Activated CD4-positive, alpha-beta T cell treated with anti-CD3 and anti-CD28 coated beads, Interleukin-2, amount 10 ng/mL, durations not matched to agents 24 days and 14 days (primary cell): ENCODE data around the gene CLCN1. TPM values are rescaled to one million over a fixed set of nuclear protein-coding genes. Genes with fewer than 3 reads are reported as not detected.
"Not testable (repeated sequence)": the region's sequence is repeated elsewhere in the genome, so short reads cannot be mapped to it uniquely, and the experiment has no call there.

Source experiments
- DNase-seq: peaks from one replicate; pipeline ENCODE4 v3.0.0; 2022
- H3K27ac Mint-ChIP-seq: one replicate; pipeline ENCODE4 v1.8.0; 2022; ENCODE audit warnings: mild to moderate bottlenecking, mixed read lengths
- H3K27me3 Mint-ChIP-seq: one replicate; pipeline ENCODE4 v1.8.0; 2022; ENCODE audit warnings: mixed read lengths
- H3K36me3 Mint-ChIP-seq: one replicate; pipeline ENCODE4 v1.8.0; 2022; ENCODE audit warnings: low read depth, mild to moderate bottlenecking, mixed read lengths
- H3K4me1 Mint-ChIP-seq: one replicate; pipeline ENCODE4 v1.8.0; 2021; ENCODE audit warnings: mixed read lengths
- H3K4me3 Mint-ChIP-seq: one replicate; pipeline ENCODE4 v1.8.0; 2022; ENCODE audit warnings: mild to moderate bottlenecking, moderate library complexity, mixed read lengths
- H3K9me3 Mint-ChIP-seq: one replicate; pipeline ENCODE4 v1.8.0; 2021; ENCODE audit warnings: mixed read lengths
- intact Hi-C: fragments of 100-400 bp; cut with micrococcal nuclease; formaldehyde crosslinking; loops from one replicate; pipeline ENCODE4 v1.15.1; 2023
- total RNA-seq: library from RNA; stranded (reverse); gene quantifications from 2 replicates; pipeline ENCODE4 v1.2.3, GENCODE V29; 2022

CLCN1 gene
- total RNA-seq, 1 donor from 2014 or later: not detected

DNA sequence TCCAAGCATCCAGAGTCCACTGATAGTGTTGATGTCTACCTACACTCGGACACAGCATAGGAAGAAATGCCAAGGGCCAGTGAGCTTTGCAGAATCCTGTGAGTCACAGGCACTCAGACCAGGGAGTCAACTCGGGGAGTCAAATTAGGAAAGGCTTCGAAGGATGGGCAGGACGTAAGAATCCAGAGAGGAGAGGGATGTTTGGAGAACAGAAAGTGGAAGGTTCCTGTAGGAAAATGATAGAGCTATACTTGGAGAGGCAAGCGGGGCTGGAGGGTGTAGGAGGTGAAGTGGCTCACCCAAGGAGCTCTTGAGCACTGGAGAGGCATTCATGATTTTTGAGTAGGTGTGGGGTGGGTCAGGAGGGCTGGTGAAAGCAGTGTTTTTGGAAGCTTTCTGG is 68.2 kb downstream of the CLCN1 start:
- H3K9me3 Mint-ChIP-seq: no peaks in the 10 kb centered on the region

DNA sequence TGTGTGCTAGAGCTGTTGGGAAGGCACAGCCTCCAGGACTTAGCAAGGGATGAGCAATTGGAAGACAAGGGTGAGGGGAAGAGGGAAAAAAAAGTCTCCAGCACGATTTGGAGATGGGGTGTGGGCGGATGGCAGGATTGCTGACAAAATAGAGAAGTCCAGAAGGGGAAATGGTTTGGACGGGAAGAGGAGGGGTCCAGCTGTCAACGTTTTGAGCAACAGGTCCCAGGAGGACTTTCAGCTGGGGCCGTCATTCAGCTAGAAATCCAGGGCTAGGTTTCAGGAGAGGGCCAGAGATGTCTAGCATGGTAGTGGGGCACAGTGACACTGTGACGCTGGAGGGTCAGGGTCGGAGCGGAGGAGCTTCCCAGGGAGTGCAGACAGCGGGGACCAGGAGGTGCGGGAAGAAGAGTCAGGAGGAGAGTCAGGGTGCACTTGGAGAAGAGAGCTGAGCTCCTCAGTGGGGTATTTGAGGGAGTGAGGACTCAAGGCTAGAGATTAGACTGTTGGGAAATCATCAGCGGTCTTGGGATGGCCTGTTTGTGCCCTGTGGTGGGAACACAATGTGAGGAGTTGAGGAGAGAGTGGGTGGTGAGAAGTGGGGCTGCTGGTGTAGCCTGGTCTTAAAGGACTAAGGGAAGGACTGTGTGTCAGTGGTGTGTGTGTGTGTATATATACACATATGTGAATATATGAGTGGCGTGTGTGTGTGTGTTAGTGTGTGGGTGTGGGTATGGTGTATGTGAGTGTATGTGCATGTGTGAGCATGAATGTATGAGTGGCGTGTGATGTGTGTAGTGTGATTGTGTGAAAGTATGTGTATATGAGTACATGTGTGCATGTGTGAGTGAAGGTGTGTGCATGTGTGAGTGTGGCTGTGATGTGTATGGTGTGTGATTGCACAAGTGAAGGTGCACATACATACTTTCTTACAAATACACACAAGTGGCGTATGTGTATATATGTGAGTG is 69.0 kb downstream of the CLCN1 start:
- H3K9me3 Mint-ChIP-seq: no peaks in the 10 kb centered on the region
- no peak overlapping the region for H3K4me3 Mint-ChIP-seq
- no peak for DNase-seq
- no peaks in the 10 kb centered on the region for H3K27me3 Mint-ChIP-seq
- intact Hi-C loops: loop anchor here (5.0 kb wide), 1 partner anchor 38 kb away; no protein-coding TSS in a partner anchor
- H3K36me3 Mint-ChIP-seq: peaks cover 19% of the 10 kb centered on the region
- no peak overlapping the region for H3K27ac Mint-ChIP-seq
- peaks cover 22% of the 10 kb centered on the region for H3K4me1 Mint-ChIP-seq

More for the DNA sequence above, 68.2 kb downstream of the CLCN1 start:
- no peak overlapping the region for H3K27ac Mint-ChIP-seq
- intact Hi-C loops: loop anchor here (5.0 kb wide), 1 partner anchor 37 kb away; no protein-coding TSS in a partner anchor
- peaks cover 22% of the 10 kb centered on the region for H3K4me1 Mint-ChIP-seq
- peaks cover 11% of the 10 kb centered on the region for H3K36me3 Mint-ChIP-seq
- DNase-seq: no peak
- H3K4me3 Mint-ChIP-seq: no peak overlapping the region
- no peaks in the 10 kb centered on the region for H3K27me3 Mint-ChIP-seq

DNA sequence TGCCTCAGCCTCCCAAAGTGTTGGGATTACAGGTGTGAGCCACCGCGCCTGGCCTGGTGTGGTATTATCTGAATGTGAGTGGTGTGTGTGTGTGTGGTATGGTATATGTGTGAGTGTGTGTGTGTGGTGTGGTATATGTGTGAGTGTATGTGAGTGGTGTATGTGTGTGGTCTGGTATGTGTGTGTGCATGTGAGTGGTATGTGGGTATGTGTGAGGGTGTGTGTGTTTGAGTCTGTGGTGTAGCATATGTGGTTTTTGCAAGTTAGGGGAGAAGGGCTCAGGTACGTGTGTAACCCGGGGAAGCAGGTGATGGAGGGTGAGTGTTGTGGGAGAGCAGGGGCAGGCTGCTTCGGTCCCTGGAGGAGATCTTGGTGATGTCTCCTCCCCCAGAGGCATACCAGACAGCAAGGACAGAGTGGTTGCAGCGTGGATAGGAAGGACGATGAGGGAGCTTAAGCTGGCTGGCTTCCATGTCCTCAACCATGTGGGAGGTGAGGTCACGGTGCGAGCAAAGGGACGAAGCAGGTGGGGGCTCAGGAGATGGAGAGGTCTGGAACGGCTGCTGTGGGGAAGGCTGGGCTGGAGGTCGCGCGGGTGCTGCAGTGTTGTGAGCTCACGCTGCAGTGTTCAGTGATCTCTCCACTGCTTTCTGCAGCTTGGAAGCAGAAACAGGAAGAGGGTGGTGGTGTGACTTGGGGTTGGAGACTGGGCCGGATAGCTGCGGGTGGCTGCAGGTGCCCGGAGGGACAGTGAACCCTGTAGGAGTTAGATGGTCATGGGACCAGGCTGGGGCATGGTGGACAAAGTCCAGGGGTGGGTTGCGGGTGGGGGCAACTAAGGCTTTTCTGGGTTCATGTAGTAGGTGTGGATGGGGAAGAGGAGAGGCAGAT is 70.2 kb downstream of the CLCN1 start:
- Mint-ChIP-seq H3K4me1 (peaks cover 23% of the 10 kb centered on the region), H3K36me3 (peaks cover 25% of the 10 kb centered on the region), H3K9me3 (no peaks in the 10 kb centered on the region), H3K27me3 (no peaks in the 10 kb centered on the region), H3K27ac (no peak overlapping the region), H3K4me3 (no peak overlapping the region)
- intact Hi-C loops: no loop called here
- peak; percentile 85 for DNase-seq

DNA sequence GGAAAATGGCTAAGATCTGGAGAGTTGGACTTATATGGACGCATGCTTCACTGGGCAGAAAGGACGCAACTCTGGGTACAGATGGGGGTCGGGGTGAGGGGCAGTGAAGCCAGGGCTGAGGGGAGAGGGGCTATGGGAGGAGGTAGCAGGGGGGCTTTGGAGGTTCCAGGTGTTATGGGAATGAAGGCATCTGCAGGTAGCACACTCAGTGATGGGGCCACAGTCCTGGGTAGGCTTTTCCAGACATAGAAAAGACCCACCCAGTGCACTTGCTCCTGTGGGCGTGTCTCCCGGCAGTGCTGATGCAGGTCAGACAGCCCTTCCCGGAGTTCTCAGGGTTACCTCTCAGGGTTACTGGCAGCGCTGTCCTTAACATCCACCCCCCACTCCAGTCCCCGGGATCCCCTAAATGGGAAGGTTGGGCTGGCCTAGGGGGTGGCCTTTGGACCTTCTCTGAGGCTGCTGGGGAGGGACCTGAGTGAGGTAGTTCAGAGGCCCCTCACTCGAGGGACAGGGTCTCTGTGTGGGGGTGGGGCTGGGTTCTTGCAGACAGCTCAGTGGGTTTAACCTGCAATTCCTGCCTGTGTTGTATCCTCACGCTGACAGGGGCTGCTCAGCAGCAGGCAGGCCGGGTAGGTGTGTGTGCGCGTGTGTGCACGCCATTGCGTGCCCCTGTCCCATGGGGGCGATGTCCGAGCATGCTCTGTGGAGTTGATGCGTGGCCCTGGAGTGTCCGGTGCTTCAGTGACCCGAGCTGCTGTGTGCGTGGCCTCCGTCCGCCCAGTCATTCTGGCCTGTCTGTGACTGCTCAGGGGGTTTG is 71.5 kb downstream of the CLCN1 start:
- intact Hi-C loops: no loop called here
- peaks cover 23% of the 10 kb centered on the region for H3K4me1 Mint-ChIP-seq
- H3K9me3 Mint-ChIP-seq: no peaks in the 10 kb centered on the region
- H3K27me3 Mint-ChIP-seq: no peaks in the 10 kb centered on the region
- peaks cover 32% of the 10 kb centered on the region for H3K36me3 Mint-ChIP-seq
- no peak for DNase-seq
- no peak overlapping the region for H3K4me3 Mint-ChIP-seq
- H3K27ac Mint-ChIP-seq: no peak overlapping the region

DNA sequence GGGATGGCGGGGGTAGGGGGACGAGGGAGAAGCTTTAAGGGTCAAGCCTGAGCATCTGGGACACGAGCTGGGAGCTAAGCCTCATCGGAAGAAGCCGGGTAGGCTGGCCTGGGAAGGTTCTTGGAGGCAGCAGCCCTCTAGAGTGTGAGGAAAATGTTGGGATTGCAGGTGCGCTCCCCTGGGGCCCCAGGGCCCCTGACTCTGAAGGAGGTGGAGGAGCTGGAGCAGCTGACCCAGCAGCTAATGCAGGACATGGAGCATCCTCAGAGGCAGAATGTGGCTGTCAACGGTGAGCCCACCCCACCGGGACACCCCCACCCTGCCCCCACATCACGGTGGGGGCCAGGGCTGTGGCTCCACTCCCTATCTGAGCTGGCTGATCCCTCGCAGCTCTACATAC is 72.1 kb downstream of the CLCN1 start:
- intact Hi-C loops: no loop called here
- DNase-seq: no peak

DNA sequence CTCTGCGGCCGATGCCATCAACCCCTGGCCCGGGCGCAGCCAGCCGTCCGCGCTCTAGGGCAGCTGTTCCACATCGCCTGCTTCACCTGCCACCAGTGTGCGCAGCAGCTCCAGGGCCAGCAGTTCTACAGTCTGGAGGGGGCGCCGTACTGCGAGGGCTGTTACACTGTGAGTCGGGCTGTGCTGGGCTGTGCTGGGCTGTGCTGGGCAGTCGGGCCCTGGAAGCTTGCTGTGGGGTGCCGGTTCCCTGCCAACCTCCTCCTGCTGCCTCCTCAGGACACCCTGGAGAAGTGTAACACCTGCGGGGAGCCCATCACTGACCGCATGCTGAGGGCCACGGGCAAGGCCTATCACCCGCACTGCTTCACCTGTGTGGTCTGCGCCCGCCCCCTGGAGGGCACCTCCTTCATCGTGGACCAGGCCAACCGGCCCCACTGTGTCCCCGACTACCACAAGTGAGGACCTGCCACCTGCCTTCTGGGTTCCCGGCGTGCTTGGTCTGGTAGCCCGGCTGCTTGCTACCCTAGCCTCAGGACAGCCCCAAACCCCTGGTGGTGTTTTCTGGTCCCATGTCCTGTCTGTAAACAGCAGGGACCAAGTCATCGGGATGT is 72.7 kb downstream of the CLCN1 start:
- Mint-ChIP-seq H3K27ac (no peak overlapping the region), H3K36me3 (peaks cover 32% of the 10 kb centered on the region), H3K9me3 (no peaks in the 10 kb centered on the region), H3K27me3 (no peaks in the 10 kb centered on the region), H3K4me3 (no peak overlapping the region), H3K4me1 (peaks cover 13% of the 10 kb centered on the region)
- DNase-seq: no peak
- intact Hi-C loops: no loop called here

More for the DNA sequence above, 72.1 kb downstream of the CLCN1 start:
- Mint-ChIP-seq H3K9me3 (no peaks in the 10 kb centered on the region), H3K4me1 (peaks cover 16% of the 10 kb centered on the region), H3K27me3 (no peaks in the 10 kb centered on the region), H3K4me3 (no peak overlapping the region), H3K27ac (no peak overlapping the region), H3K36me3 (peaks cover 32% of the 10 kb centered on the region)

DNA sequence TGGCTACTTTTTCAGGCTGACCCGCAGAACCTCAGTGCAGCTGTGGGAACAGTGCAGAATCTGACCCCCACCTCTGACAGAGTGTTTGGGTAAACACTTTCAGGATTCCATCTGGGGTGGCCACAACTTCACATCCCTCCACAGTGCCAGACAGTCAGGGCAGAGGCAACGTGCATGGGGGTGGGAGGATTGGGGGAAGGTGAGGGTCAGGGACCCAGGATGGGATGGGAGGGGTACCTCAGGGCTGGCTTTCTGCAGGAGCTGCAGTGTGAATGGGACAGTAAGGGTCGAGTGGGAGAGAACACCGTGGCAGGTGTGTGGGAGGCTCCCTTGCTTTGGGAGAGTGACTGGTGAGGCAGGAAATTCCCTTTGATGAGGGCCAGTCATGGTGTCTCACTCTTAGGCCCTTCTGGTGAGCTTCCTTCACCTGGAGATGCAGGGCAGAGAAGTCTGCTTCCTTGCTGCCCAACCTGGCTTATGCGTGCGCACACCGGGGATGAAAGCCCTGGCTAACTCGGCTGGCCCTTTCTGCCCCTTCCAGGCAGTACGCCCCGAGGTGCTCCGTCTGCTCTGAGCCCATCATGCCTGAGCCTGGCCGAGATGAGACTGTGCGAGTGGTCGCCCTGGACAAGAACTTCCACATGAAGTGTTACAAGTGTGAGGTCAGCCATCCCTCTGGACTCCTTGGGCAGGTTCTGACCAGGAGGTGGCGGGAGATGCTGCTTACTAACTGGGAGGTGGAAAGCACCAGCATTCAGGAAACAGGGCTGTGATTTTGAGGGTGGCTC is 73.6 kb downstream of the CLCN1 start:
- no peak for DNase-seq
- peak overlapping the region; percentile 31 for H3K27ac Mint-ChIP-seq
- H3K4me1 Mint-ChIP-seq: peaks cover 16% of the 10 kb centered on the region
- intact Hi-C loops: no loop called here
- no peaks in the 10 kb centered on the region for H3K27me3 Mint-ChIP-seq
- H3K4me3 Mint-ChIP-seq: no peak overlapping the region
- H3K9me3 Mint-ChIP-seq: no peaks in the 10 kb centered on the region
- H3K36me3 Mint-ChIP-seq: peaks cover 34% of the 10 kb centered on the region

DNA sequence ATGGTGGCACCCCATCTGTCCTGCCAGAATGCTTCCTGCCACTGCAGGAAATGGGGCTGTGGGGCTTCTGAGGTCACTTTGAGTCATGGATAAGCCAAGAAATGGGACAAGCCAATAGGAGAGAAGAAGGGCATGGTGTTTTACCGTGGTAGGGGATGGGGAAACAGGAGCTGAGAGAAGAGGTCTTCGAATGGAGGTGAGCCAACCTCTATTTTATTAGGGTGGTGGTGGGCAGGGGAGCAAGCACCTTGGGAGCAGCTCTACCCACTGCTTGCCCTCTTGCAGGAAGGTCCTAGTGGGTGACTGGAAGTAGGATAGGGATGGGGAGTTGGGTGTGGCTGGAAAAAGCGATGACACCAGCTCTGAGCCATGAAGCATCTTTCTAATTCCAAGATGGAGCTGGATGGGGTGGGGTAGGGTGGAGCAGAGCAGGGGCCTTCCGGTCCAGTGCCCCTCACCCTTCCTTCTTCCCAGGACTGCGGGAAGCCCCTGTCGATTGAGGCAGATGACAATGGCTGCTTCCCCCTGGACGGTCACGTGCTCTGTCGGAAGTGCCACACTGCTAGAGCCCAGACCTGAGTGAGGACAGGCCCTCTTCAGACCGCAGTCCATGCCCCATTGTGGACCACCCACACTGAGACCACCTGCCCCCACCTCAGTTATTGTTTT is 74.3 kb downstream of the CLCN1 start:
- Mint-ChIP-seq H3K27me3 (no peaks in the 10 kb centered on the region), H3K4me1 (peaks cover 20% of the 10 kb centered on the region), H3K27ac (no peak overlapping the region), H3K36me3 (peaks cover 34% of the 10 kb centered on the region), H3K9me3 (no peaks in the 10 kb centered on the region), H3K4me3 (no peak overlapping the region)
- no peak for DNase-seq
- intact Hi-C loops: no loop called here

DNA sequence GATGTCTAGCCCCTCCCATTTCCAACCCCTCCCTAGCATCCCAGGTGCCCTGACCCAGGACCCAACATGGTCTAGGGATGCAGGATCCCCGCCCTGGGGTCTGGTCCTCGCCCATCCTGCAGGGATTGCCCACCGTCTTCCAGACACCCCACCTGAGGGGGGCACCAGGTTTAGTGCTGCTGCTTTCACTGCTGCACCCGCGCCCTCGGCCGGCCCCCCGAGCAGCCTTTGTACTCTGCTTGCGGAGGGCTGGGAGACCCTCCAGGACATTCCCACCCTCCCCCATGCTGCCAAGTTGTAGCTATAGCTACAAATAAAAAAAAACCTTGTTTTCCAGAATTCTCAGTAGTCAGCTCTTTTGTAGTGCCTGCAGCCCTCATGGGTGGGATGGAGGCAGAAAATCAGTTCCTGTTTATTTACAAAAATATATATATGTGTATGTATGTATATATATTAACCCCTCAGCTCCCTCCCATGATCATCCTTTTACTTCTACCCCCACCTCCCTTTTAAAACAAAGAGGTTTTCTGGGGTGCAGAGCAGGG is 74.9 kb downstream of the CLCN1 start:
- DNase-seq: no peak
- no peak overlapping the region for H3K4me3 Mint-ChIP-seq
- H3K9me3 Mint-ChIP-seq: no peaks in the 10 kb centered on the region
- H3K27ac Mint-ChIP-seq: no peak overlapping the region
- H3K36me3 Mint-ChIP-seq: peaks cover 34% of the 10 kb centered on the region
- H3K27me3 Mint-ChIP-seq: no peaks in the 10 kb centered on the region
- intact Hi-C loops: no loop called here
- H3K4me1 Mint-ChIP-seq: peaks cover 20% of the 10 kb centered on the region

DNA sequence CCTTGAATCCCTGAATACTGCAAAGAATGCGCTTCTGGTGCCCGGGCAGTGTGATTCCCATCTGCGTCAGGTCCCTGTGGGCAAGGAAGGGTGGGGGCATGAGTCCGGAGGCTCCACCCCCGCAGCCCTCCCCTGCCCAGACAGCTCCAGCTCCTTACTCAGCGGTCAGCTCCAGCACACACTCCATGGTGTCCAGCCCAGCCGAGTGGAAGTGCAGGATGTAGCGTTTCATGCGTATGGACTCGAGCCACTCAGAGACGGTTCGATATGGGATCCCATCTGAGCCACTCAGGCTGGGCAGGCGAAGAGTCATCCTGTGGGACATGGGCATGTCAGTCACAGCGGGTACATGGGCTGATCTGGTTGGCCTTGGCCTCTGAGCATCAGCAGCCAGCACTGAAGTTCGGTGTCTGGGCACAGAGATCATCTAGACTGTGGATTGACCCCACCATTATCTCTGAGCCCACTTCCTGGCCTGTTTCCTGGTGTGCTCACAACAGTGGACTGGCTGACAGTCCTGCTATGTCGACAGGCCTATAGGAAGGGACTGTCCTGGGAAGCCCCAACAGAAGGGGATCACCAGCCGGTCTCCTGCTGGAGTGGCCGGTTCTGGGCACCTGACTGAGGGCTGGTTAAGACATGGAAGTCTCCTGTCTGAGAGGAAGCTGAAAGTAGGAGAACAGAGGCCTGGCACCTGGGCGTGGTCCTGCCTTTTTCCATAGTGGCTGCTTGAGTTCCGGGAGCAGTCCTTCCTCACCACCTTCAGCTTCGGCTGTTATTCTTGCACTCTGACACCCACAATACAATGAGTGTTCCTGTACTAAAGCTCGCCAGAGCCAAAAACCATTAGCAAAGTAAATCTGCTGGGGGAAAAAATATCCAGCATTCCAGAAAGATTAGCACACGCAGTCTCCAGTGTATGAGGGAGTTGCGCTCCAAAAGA is 75.8 kb downstream of the CLCN1 start:
- Mint-ChIP-seq H3K4me1 (peaks cover 20% of the 10 kb centered on the region), H3K4me3 (no peak overlapping the region), H3K36me3 (peaks cover 34% of the 10 kb centered on the region), H3K27me3 (no peaks in the 10 kb centered on the region), H3K9me3 (no peaks in the 10 kb centered on the region), H3K27ac (no peak overlapping the region)
- no peak for DNase-seq
- intact Hi-C loops: no loop called here

DNA sequence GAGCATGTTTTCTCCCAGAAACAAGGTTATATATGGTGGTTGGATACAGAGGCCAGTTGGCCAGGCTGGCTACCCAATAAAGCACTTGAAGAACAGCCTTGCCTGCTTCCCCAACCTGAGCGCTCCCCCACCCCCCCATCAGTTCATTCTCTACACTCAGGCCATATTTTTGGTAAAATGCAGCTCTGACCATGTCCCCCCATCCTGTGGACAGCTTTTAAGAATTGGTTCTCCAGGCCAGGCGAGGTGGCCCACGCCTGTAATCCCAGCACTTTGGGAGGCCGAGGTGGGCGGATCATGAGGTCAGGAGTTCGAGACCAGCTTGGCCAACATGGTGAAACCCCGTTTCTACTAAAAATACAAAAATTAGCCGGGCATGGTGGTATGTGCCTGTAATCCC is 76.5 kb downstream of the CLCN1 start:
- H3K27ac Mint-ChIP-seq, H3K9me3 Mint-ChIP-seq, H3K27me3 Mint-ChIP-seq, intact Hi-C loops, DNase-seq, H3K4me3 Mint-ChIP-seq: not testable (repeated sequence)
- H3K4me1 Mint-ChIP-seq: peaks cover 20% of the 10 kb centered on the region
- peaks cover 34% of the 10 kb centered on the region for H3K36me3 Mint-ChIP-seq
